ENCODE measurements around the gene CTXND2. TPM values are rescaled to one million over a fixed set of nuclear protein-coding genes. Genes with fewer than 3 reads are reported as not detected.
"Not testable (repeated sequence)": the region's sequence is repeated elsewhere in the genome, so short reads cannot be mapped to it uniquely, and the experiment has no call there.

Gene CTXND2
- total RNA-seq = not detected in 2 replicates
- long read RNA-seq = 0 reads

DNA sequence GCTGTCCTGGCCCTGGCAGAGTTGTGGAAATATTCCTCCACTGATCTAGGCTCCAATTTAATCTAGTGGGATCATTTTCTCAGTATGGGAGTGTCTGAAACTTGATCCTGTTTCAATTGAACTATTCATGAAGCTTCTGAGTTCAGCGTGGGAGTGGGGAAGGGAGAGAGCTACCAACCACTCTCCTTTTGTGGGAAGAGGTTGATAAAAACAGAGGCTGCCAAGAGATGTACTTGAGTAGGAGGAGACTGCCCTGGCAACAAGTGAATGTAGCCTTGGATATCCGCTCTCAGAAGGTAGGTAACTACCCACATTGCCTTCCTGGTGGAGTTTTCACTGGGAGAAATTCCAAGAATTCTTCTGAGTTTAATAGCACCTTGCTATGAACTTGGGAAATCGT is at the start of gene CTXND2:
Gene CTXND2 (plus strand): TSS at position 119 of the 400 bp plus-strand sequence. CDS start 25,179 bp downstream, outside the sequence.
- H3K27me3 Mint-ChIP-seq (ENCODE audit: unreplicated experiment) = peaks cover 40% of the 10 kb centered on the region
- TF ChIP-seq CTCF (IDR thresholded peaks at IDR 0.05) = no peak
- H3K36me3 Mint-ChIP-seq (ENCODE audit: unreplicated experiment) = no peaks in the 10 kb centered on the region
- no peak within 1 kb of the TSS for H3K4me3 Mint-ChIP-seq (ENCODE audit: unreplicated experiment)
- H3K9me3 Mint-ChIP-seq (ENCODE audit: unreplicated experiment) = no peaks in the 10 kb centered on the region
- DNase-seq (ENCODE audit: extremely low spot score, unreplicated experiment) = no peak
- no peak within 1 kb of the TSS for H3K27ac Mint-ChIP-seq (ENCODE audit: unreplicated experiment)
- H3K4me1 Mint-ChIP-seq (ENCODE audit: unreplicated experiment) = peaks cover 2% of the 10 kb centered on the region

DNA sequence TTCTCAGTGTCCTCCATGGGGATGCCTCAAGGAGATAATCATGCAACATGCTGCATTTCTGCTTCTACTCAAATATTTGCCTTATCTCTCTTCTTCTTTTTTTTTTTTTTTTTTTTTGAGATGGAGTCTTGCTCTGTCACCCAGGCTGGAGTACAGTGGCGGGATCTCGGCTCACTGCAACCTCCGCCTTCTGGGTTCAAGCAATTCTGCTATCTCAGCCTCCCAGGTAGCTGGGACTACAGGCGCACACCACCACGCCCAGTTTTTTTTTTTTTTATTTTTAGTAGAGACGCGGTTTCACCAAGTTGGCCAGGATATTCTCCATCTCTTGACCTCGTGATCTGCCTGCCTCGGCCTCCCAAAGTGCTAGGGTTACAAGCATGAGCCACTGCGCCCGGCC is 46.1 kb upstream of the CTXND2 start:
- not testable (repeated sequence) for H3K4me3 Mint-ChIP-seq (ENCODE audit: unreplicated experiment); H3K27ac Mint-ChIP-seq (ENCODE audit: unreplicated experiment); H3K4me1 Mint-ChIP-seq (ENCODE audit: unreplicated experiment); H3K9me3 Mint-ChIP-seq (ENCODE audit: unreplicated experiment); H3K27me3 Mint-ChIP-seq (ENCODE audit: unreplicated experiment); DNase-seq (ENCODE audit: extremely low spot score, unreplicated experiment)
- H3K36me3 Mint-ChIP-seq (ENCODE audit: unreplicated experiment) = peaks cover 34% of the 10 kb centered on the region

DNA sequence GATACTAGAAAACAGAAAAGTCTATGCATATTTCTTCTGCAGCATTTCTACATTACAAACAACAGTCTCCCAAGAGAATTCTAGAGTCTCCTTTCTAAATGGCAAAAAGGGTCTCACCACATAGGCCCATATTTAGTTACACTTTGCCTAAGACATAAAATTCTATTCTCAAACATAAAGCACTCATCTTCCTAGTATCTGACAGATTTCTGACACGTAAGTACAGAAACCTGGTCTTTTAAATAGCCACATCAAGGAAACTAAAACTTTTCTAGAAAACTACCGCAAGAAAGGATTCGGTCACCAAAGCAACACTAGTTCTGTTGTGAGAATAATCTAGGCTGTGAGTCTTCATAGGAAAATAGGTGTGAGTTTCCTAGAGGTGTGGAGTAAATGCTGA is 45.3 kb upstream of the CTXND2 start:
- Mint-ChIP-seq H3K4me3 (ENCODE audit: unreplicated experiment) (no peak overlapping the region), H3K36me3 (ENCODE audit: unreplicated experiment) (peaks cover 34% of the 10 kb centered on the region), H3K4me1 (ENCODE audit: unreplicated experiment) (no peaks in the 10 kb centered on the region), H3K27ac (ENCODE audit: unreplicated experiment) (no peak overlapping the region), H3K27me3 (ENCODE audit: unreplicated experiment) (no peaks in the 10 kb centered on the region), H3K9me3 (ENCODE audit: unreplicated experiment) (no peaks in the 10 kb centered on the region)
- no peak for DNase-seq (ENCODE audit: extremely low spot score, unreplicated experiment)
- TF ChIP-seq CTCF (IDR thresholded peaks at IDR 0.05) = no peak

- no peak overlapping the region for H3K4me3 Mint-ChIP-seq (ENCODE audit: unreplicated experiment)
- TF ChIP-seq CTCF (IDR thresholded peaks at IDR 0.05) = no peak
- DNase-seq (ENCODE audit: extremely low spot score, unreplicated experiment) = no peak
Measured at GRCh38 chr1:150842343-150842742, 44.6 kb upstream of the CTXND2 start.

DNA sequence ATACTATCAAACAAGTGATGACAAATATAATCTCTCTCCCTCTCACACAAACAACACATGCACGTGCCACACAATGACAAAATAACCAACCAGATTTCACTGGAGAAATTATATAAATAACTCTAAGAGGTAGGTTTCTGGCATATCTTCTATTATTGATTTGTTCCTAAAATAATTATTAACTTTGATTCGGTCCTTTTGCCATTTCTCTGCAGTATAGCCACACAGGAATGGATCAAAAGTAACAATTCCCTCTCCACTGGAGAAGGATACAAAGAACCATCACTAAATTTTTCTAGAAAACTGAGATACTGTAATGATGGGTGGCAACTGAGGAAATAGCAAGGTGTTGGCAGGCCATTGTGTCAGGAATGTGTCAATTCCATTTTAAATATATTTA is 44.0 kb upstream of the CTXND2 start:
- no peak overlapping the region for H3K27ac Mint-ChIP-seq (ENCODE audit: unreplicated experiment)
- H3K36me3 Mint-ChIP-seq (ENCODE audit: unreplicated experiment) = peaks cover 30% of the 10 kb centered on the region

More at GRCh38 chr1:150842343-150842742, 44.6 kb upstream of the CTXND2 start:
- H3K4me1 Mint-ChIP-seq (ENCODE audit: unreplicated experiment) = no peaks in the 10 kb centered on the region
- H3K27me3 Mint-ChIP-seq (ENCODE audit: unreplicated experiment) = no peaks in the 10 kb centered on the region
- H3K36me3 Mint-ChIP-seq (ENCODE audit: unreplicated experiment) = peaks cover 30% of the 10 kb centered on the region
- H3K27ac Mint-ChIP-seq (ENCODE audit: unreplicated experiment) = no peak overlapping the region
- H3K9me3 Mint-ChIP-seq (ENCODE audit: unreplicated experiment) = no peaks in the 10 kb centered on the region

More for the DNA sequence above, 44.0 kb upstream of the CTXND2 start:
- Mint-ChIP-seq H3K9me3 (ENCODE audit: unreplicated experiment) (no peaks in the 10 kb centered on the region), H3K4me3 (ENCODE audit: unreplicated experiment) (no peak overlapping the region), H3K27me3 (ENCODE audit: unreplicated experiment) (no peaks in the 10 kb centered on the region), H3K4me1 (ENCODE audit: unreplicated experiment) (no peaks in the 10 kb centered on the region)
- DNase-seq (ENCODE audit: extremely low spot score, unreplicated experiment) = no peak
- no peak for TF ChIP-seq CTCF (IDR thresholded peaks at IDR 0.05)
